Hepatocyte (in vitro differentiated cells): ENCODE results near the gene ALK. TPM values are rescaled to one million over a fixed set of nuclear protein-coding genes. Genes with fewer than 3 reads are reported as not detected.

Experiments
- DNase-seq: peaks from one replicate; pipeline ENCODE4 v3.0.0-alpha.2; 2016; ENCODE audit warnings: low spot score
- H2AFZ ChIP-seq: fragments of 200-600 bp; sonication (generic); 2 replicates; pipeline ENCODE4 v1.6.0; 2016; ENCODE audit warnings: antibody characterized with exemption, mild to moderate bottlenecking
- H3K27ac ChIP-seq: fragments of 200-600 bp; sonication (generic); 2 replicates; pipeline ENCODE4 v1.5.1; 2016; ENCODE audit warnings: mild to moderate bottlenecking
- H3K27me3 ChIP-seq: fragments of 200-600 bp; sonication (generic); 2 replicates; pipeline ENCODE4 v1.6.1; 2016
- H3K36me3 ChIP-seq: fragments of 200-600 bp; sonication (generic); replicated peaks from 2 replicates; pipeline ENCODE4 v1.5.1; 2016; ENCODE audit warnings: low read depth; ENCODE audit not compliant: insufficient read depth
- H3K4me1 ChIP-seq: fragments of 200-600 bp; sonication (generic); 2 replicates; pipeline ENCODE4 v1.5.1; 2016; ENCODE audit warnings: mild to moderate bottlenecking, moderate library complexity; ENCODE audit not compliant: insufficient read depth
- H3K4me2 ChIP-seq: fragments of 200-600 bp; sonication (generic); 2 replicates; pipeline ENCODE4 v1.6.0; 2016
- H3K4me3 ChIP-seq: fragments of 200-600 bp; sonication (generic); 2 replicates; pipeline ENCODE4 v1.5.1; 2016; ENCODE audit warnings: mild to moderate bottlenecking
- H3K79me2 ChIP-seq: fragments of 200-600 bp; sonication (generic); 2 replicates; pipeline ENCODE4 v1.6.0; 2017; ENCODE audit warnings: mild to moderate bottlenecking
- H3K9me2 ChIP-seq: fragments of 200-600 bp; sonication (generic); replicated peaks from 2 replicates; pipeline ENCODE4 v1.6.0; 2017; ENCODE audit warnings: mild to moderate bottlenecking; ENCODE audit not compliant: insufficient read depth
- H3K9me3 ChIP-seq: fragments of 200-600 bp; sonication (generic); 2 replicates; pipeline ENCODE4 v1.5.1; 2016; ENCODE audit warnings: low read depth, mild to moderate bottlenecking
- H4K20me1 ChIP-seq: fragments of 200-600 bp; sonication (generic); 2 replicates; pipeline ENCODE4 v1.6.0; 2016; ENCODE audit warnings: mild to moderate bottlenecking; ENCODE audit not compliant: insufficient read depth, poor library complexity, severe bottlenecking
- CTCF ChIP-seq: fragments of 200-600 bp; sonication (generic); IDR thresholded peaks from 2 replicates; pipeline ENCODE4 v1.5.1; 2016; ENCODE audit warnings: antibody characterized with exemption, mild to moderate bottlenecking; ENCODE audit not compliant: poor library complexity
- EZH2 ChIP-seq: fragments of 200-600 bp; sonication (generic); IDR thresholded peaks from 2 replicates; pipeline ENCODE4 v1.6.1; 2016; ENCODE audit warnings: antibody characterized with exemption, mild to moderate bottlenecking, borderline replicate concordance
- EZH2phosphoT487 ChIP-seq: fragments of 200-600 bp; sonication (generic); IDR thresholded peaks from one replicate; pipeline ENCODE4 v1.6.1; 2018; ENCODE audit warnings: antibody characterized with exemption, mild to moderate bottlenecking, low read depth, moderate library complexity; ENCODE audit not compliant: unreplicated experiment, severe bottlenecking
- WGBS: methylation state at CpG from one replicate; pipeline ENCODE4 v1.1.6; 2016; ENCODE audit warnings: low lambda C conversion rate; ENCODE audit errors: missing lambda C conversion rate; 5-methylcytosine and 5-hydroxymethylcytosine counted together
- polyA plus RNA-seq: library from polyadenylated mRNA; unstranded; fragments of >200 nt; fragmentation: Nextera tagmentation; extraction: Ambion mirVana; gene quantifications from 2 replicates; pipeline ENCODE4 v1.2.1, GENCODE V29; 2016
- total RNA-seq: library from RNA; depleted of rRNA; stranded (reverse); fragments of >200 nt; gene quantifications from 2 replicates; pipeline ENCODE4 v1.2.3, GENCODE V29; 2014

The ALK gene
- total and polyA plus RNA-seq, 2 experiments from 2014 or later = 0.16 to 0.27 TPM

GRCh38 chr2:29618024-29618423 is 303.4 kb downstream of the ALK start:
- no peak for TF ChIP-seq CTCF
- no peaks in the 10 kb centered on the region for H3K27me3 ChIP-seq
- H3K79me2 ChIP-seq = no peaks in the 10 kb centered on the region
- H3K27ac ChIP-seq = peak overlapping the region; percentile 71
- peak; percentile 22 for DNase-seq
- no peaks in the 10 kb centered on the region for H3K9me3 ChIP-seq
- H3K4me3 ChIP-seq = no peak overlapping the region
- no peaks in the 10 kb centered on the region for H3K36me3 ChIP-seq
- WGBS = 98% methylated on average over 2 of the region's 2 CpGs
- no peak overlapping the region for H2AFZ ChIP-seq
- no peak overlapping the region for H3K4me2 ChIP-seq
- H3K4me1 ChIP-seq = peaks cover 13% of the 10 kb centered on the region
- no peaks in the 10 kb centered on the region for H3K9me2 ChIP-seq
- H4K20me1 ChIP-seq = no peaks in the 10 kb centered on the region

- Histone ChIP-seq H3K9me2 (no peaks in the 10 kb centered on the region), H3K4me2 (no peak overlapping the region), H3K36me3 (no peaks in the 10 kb centered on the region), H3K27me3 (no peaks in the 10 kb centered on the region), H3K27ac (peak overlapping the region; percentile 71), H4K20me1 (no peaks in the 10 kb centered on the region), H3K4me1 (peaks cover 13% of the 10 kb centered on the region), H3K4me3 (no peak overlapping the region), H3K9me3 (no peaks in the 10 kb centered on the region), H3K79me2 (no peaks in the 10 kb centered on the region), H2AFZ (no peak overlapping the region)
- WGBS = 73% methylated on average over 3 of the region's 3 CpGs
- TF ChIP-seq CTCF (no peak), EZH2 (no peak)
- DNase-seq = no peak
These were observed 304.0 kb downstream of the ALK start for GRCh38 chr2:29617351-29617750.

GRCh38 chr2:29616569-29616968 is 304.8 kb downstream of the ALK start:
- H3K9me3 ChIP-seq = no peaks in the 10 kb centered on the region
- 38% methylated on average over 1 of the region's 1 CpG for WGBS
- no peak for DNase-seq
- no peak overlapping the region for H3K4me2 ChIP-seq
- H3K4me1 ChIP-seq = peaks cover 13% of the 10 kb centered on the region
- no peak overlapping the region for H3K27ac ChIP-seq
- H3K36me3 ChIP-seq = no peaks in the 10 kb centered on the region
- H2AFZ ChIP-seq = no peak overlapping the region
- no peaks in the 10 kb centered on the region for H4K20me1 ChIP-seq
- TF ChIP-seq EZH2phosphoT487 (no peak), CTCF (no peak), EZH2 (no peak)
- H3K79me2 ChIP-seq = no peaks in the 10 kb centered on the region
- H3K4me3 ChIP-seq = no peak overlapping the region
- H3K9me2 ChIP-seq = no peaks in the 10 kb centered on the region
- H3K27me3 ChIP-seq = no peaks in the 10 kb centered on the region

- Histone ChIP-seq H3K4me1 (peaks cover 13% of the 10 kb centered on the region), H3K4me3 (no peak overlapping the region), H3K4me2 (no peak overlapping the region), H3K79me2 (no peaks in the 10 kb centered on the region), H3K36me3 (no peaks in the 10 kb centered on the region), H3K9me2 (no peaks in the 10 kb centered on the region), H2AFZ (no peak overlapping the region), H4K20me1 (no peaks in the 10 kb centered on the region), H3K9me3 (no peaks in the 10 kb centered on the region), H3K27me3 (no peaks in the 10 kb centered on the region), H3K27ac (no peak overlapping the region)
- 66% methylated on average over 6 of the region's 6 CpGs for WGBS
- DNase-seq = no peak
- TF ChIP-seq EZH2phosphoT487 (no peak), CTCF (no peak), EZH2 (no peak)
These were observed 305.5 kb downstream of the ALK start for GRCh38 chr2:29615841-29616240.
